Fibroblast of lung (primary cell): ENCODE results near the gene CACNA2D3.

Source experiments
- CTCF ChIP-seq, 2 donors: IDR thresholded peaks in 1 of 2; conservative IDR thresholded peaks in 1 of 2; 1 replicate in 1 of 2; 2 replicates in 1 of 2; pipeline ENCODE4 v1.5.1; 2011 to 2012; ENCODE audit warnings: low read length in 2 of 2, control low read depth in 1 of 2, inconsistent platforms in 1 of 2, low read depth in 1 of 2, mild to moderate bottlenecking in 1 of 2
- EZH2 ChIP-seq: IDR thresholded peaks from 2 replicates; pipeline ENCODE4 v1.5.1; 2012; ENCODE audit warnings: low read length, control low read depth, mild to moderate bottlenecking; ENCODE audit errors: missing control alignments

DNA sequence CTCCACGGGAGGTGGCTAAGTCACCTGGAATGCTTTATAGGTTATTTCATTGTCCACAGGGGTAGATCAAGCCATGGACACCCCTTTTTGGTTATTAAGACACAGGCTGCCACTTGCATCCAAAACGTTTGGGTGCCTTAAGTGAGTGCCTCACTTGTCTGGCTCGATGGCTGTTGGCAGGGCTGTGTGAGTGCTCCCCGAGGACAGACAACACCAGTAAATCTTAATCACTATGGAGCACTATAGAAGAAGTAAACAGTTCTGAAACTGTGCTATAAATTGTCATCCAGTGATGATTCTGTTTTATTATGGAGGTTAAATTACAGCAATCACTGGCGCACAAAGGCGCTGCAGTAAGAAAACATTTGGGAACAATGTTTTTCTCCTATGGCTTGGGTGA, 215.5 kb downstream of the CACNA2D3 start:
- no peak for TF ChIP-seq EZH2
- no peak for TF ChIP-seq CTCF (conservative IDR thresholded peaks at IDR 0.05 in 1 of 2, IDR thresholded peaks at IDR 0.05 in 1 of 2; ENCODE audit: low read depth in 1 of 2, low read length in 2 of 2)
